Kidney (tissue), 14 donors: Measurements from ENCODE around the gene GPR37L1. TPM values are rescaled to one million over a fixed set of nuclear protein-coding genes. Genes with fewer than 3 reads are reported as not detected.

Experiments used
- DNase-seq, 5 donors: peaks; one replicate each; pipeline ENCODE4 v3.0.0-alpha.2; 2013 to 2020
- FAIRE-seq: peaks from 2 replicates; lab custom pipeline; 2012; peaks lifted over from hg19 to GRCh38; lab: Jason Lieb, UNC
- H3K27ac ChIP-seq, 2 donors: one replicate each; pipeline ENCODE4 v1.7.0; 2013; ENCODE audit warnings: low read depth in 2 of 2, low read length in 2 of 2, inconsistent platforms in 1 of 2
- H3K27me3 ChIP-seq: one replicate; pipeline ENCODE4 v1.7.1; 2013; ENCODE audit warnings: low read length, inconsistent platforms; ENCODE audit not compliant: control insufficient read depth, insufficient read depth
- H3K36me3 ChIP-seq, 3 donors: one replicate each; pipeline versions ENCODE4 v1.7.0 to v1.7.1; 2013; ENCODE audit warnings: low read length in 3 of 3, control low read depth in 1 of 3, inconsistent platforms in 1 of 3; ENCODE audit not compliant: insufficient read depth in 3 of 3, control insufficient read depth in 2 of 3
- H3K4me1 ChIP-seq, 3 donors: one replicate each; pipeline versions ENCODE4 v1.7.0 to v1.7.1; 2013; ENCODE audit warnings: low read length in 3 of 3, inconsistent platforms in 1 of 3, low read depth in 1 of 3; ENCODE audit not compliant: control insufficient read depth in 2 of 3, insufficient read depth in 2 of 3
- H3K4me3 ChIP-seq, 3 donors: one replicate each; pipeline versions ENCODE4 v1.7.0 to v1.8.1; 2013; ENCODE audit warnings: low read length in 3 of 3, control low read depth in 1 of 3, inconsistent platforms in 1 of 3
- H3K9ac ChIP-seq, 3 donors: one replicate each; pipeline versions ENCODE4 v1.7.0 to v1.7.1; 2013; ENCODE audit warnings: low read length in 3 of 3, control low read depth in 1 of 3, inconsistent platforms in 1 of 3
- H3K9me3 ChIP-seq, 3 donors: one replicate each; pipeline versions ENCODE4 v1.7.0 to v1.7.1; 2013; ENCODE audit warnings: low read length in 3 of 3, control low read depth in 1 of 3, inconsistent platforms in 1 of 3; ENCODE audit not compliant: control insufficient read depth in 2 of 3, insufficient read depth in 1 of 3
- CTCF ChIP-seq: IDR thresholded peaks from 3 replicates; pipeline ENCODE4 v1.5.1; 2012; ENCODE audit warnings: mild to moderate bottlenecking, moderate library complexity, borderline replicate concordance; ENCODE audit not compliant: insufficient read depth; ENCODE audit errors: extremely low read depth
- intact Hi-C: fragments of 100-400 bp; cut with DNase I; formaldehyde crosslinking; loops from one replicate; pipeline ENCODE4 v1.11.1; 2022
- polyA plus RNA-seq: library from polyadenylated mRNA; stranded (reverse); fragments of 350-450 nt; fragmentation: Illumina TruSeq; extraction: RNeasy Lipid Tissue Mini Kit (QIAGEN cat#74804); gene quantifications from one replicate; pipeline ENCODE4 v1.2.3, GENCODE V29; 2014; ENCODE audit warnings: low read depth, low replicate concordance; ENCODE audit not compliant: insufficient read depth
- total RNA-seq: library from RNA; stranded (reverse); fragmentation: NEBNext Ultra II Directional; extraction: Animal tissue kit (Norgen Biotek cat#: 25700); gene quantifications from one replicate; pipeline ENCODE4 v1.2.1, GENCODE V29; 2021
- donor health status: control.
- donor health status: control.
- donor health status: control.
- donor health status: control.
- donor health status: control.
- donor health status: DM: yes; HTN: yes; CAD: no.
- donor health status: Normal renal cell carcinoma (clear cell type).

The GPR37L1 gene
- total and polyA plus RNA-seq, 2 donors from 2014 or later: 0.13 TPM; not detected in 1

DNA sequence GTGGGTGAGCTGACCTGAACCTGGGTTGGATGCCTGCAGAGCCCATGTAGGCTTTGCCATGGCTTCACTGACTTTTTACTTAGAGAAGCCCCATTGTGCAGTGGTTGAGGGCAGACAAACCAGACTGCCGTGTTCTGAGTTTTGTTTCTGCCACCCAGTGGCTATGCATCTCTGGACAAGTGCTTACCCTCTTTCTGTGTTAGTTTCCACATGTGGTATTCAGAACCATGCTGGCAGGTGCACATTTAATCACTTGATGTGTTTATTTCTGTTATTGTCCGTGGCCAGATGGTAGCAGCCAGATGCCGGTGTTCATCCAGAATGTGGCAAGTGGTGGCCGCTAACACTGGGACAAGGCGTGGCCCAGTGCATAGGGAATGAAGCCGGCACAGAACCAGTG, 48.0 kb downstream of the GPR37L1 start:
- H3K9ac ChIP-seq: no peak overlapping the region
- H3K9me3 ChIP-seq: no peaks in the 10 kb centered on the region
- H3K4me3 ChIP-seq: no peak overlapping the region
- H3K36me3 ChIP-seq: no peaks in the 10 kb centered on the region
- DNase-seq (no peak), FAIRE-seq (no peak)
- no peak for TF ChIP-seq CTCF
- intact Hi-C loops: no loop called here
- no peak overlapping the region for H3K27ac ChIP-seq
- no peaks in the 10 kb centered on the region for H3K4me1 ChIP-seq
- H3K27me3 ChIP-seq: no peaks in the 10 kb centered on the region

- no peaks in the 10 kb centered on the region for H3K36me3 ChIP-seq
- no peak for TF ChIP-seq CTCF
- no peak overlapping the region for H3K27ac ChIP-seq
- intact Hi-C loops: no loop called here
- H3K27me3 ChIP-seq: no peaks in the 10 kb centered on the region
- FAIRE-seq (no peak), DNase-seq (no peak)
- H3K4me1 ChIP-seq: no peaks in the 10 kb centered on the region
- H3K9me3 ChIP-seq: no peaks in the 10 kb centered on the region
- no peak overlapping the region for H3K9ac ChIP-seq
- no peak overlapping the region for H3K4me3 ChIP-seq
Observed at GRCh38 chr1:202171292-202172014, 48.7 kb downstream of the GPR37L1 start.

GRCh38 chr1:202172015-202172355, 49.3 kb downstream of the GPR37L1 start:
- no peaks in the 10 kb centered on the region for H3K27me3 ChIP-seq
- no peaks in the 10 kb centered on the region for H3K4me1 ChIP-seq
- no peaks in the 10 kb centered on the region for H3K36me3 ChIP-seq
- no peak for DNase-seq
- no peaks in the 10 kb centered on the region for H3K9me3 ChIP-seq
- TF ChIP-seq CTCF: no peak
- H3K4me3 ChIP-seq: no peak overlapping the region
- FAIRE-seq: no peak
- intact Hi-C loops: no loop called here
- H3K9ac ChIP-seq: no peak overlapping the region
- H3K27ac ChIP-seq: no peak overlapping the region

DNA sequence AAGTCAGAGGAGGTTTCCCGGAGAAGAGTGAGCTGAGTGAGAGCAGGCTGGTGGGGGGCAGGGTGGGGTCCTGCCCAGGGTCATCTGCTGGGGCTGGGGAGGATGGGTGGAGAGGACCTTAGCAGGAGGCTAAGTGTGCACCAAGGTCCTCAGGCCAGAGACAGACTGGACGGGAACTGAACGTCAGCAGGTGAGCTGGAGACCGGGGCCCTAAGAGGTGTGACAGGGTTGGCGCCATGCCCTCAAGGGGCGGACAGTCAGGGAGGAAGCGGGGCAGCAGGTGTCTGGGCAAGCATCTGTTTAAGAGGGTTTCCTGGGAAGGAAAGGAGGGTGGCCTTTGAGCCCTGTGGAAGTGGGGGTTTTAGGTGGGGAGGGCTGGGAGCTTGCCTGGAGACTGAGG, 51.3 kb downstream of the GPR37L1 start:
- Histone ChIP-seq H3K4me3 (no peak overlapping the region), H3K4me1 (no peaks in the 10 kb centered on the region), H3K9me3 (no peaks in the 10 kb centered on the region), H3K27ac (no peak overlapping the region), H3K27me3 (no peaks in the 10 kb centered on the region), H3K36me3 (no peaks in the 10 kb centered on the region), H3K9ac (no peak overlapping the region)
- FAIRE-seq: no peak
- DNase-seq: no peak
- no peak for TF ChIP-seq CTCF
- intact Hi-C loops: no loop called here
